Stimulated activated CD4-positive, alpha-beta T cell treated with anti-CD3 and anti-CD28 coated beads, TNF-alpha, amount 100 ng/mL, for 24 hours (primary cell): ENCODE results near the gene SLC28A3.

Experiments
- DNase-seq, 3 experiments: peaks; one replicate each; pipeline ENCODE4 v3.0.0-alpha.2; 2020; ENCODE audit warnings: low read depth in 3 of 3

The SLC28A3 gene

GRCh38 chr9:84339962-84340361 lies 596 bp downstream of the SLC28A3 start:
- DNase-seq: no peak

GRCh38 chr9:84339503-84339902 lies 1.1 kb downstream of the SLC28A3 start:
- no peak for DNase-seq

- DNase-seq: no peak
These were observed 1.8 kb downstream of the SLC28A3 start for GRCh38 chr9:84338792-84339191.

GRCh38 chr9:84337252-84337651 lies 3.3 kb downstream of the SLC28A3 start:
- no peak for DNase-seq

- no peak for DNase-seq
These were observed 9.3 kb downstream of the SLC28A3 start for GRCh38 chr9:84331119-84331809.

- no peak for DNase-seq
These were observed 10.3 kb downstream of the SLC28A3 start for GRCh38 chr9:84330246-84330645.

GRCh38 chr9:84327184-84327583 lies 13.4 kb downstream of the SLC28A3 start:
- DNase-seq: no peak

- no peak for DNase-seq
These were observed 15.1 kb downstream of the SLC28A3 start for GRCh38 chr9:84325347-84325973.

GRCh38 chr9:84324811-84325210 lies 15.7 kb downstream of the SLC28A3 start:
- DNase-seq: no peak

GRCh38 chr9:84323858-84324257 lies 16.7 kb downstream of the SLC28A3 start:
- no peak for DNase-seq

- DNase-seq: no peak
These were observed 17.7 kb downstream of the SLC28A3 start for GRCh38 chr9:84322828-84323227.

- no peak for DNase-seq
These were observed 20.3 kb downstream of the SLC28A3 start for GRCh38 chr9:84320231-84320630.

GRCh38 chr9:84319632-84320031 lies 20.9 kb downstream of the SLC28A3 start:
- DNase-seq: no peak

GRCh38 chr9:84318981-84319380 lies 21.6 kb downstream of the SLC28A3 start:
- DNase-seq: no peak

GRCh38 chr9:84317563-84317962 lies 23.0 kb downstream of the SLC28A3 start:
- DNase-seq: no peak

GRCh38 chr9:84315278-84315877 lies 25.2 kb downstream of the SLC28A3 start:
- peak; percentile 18 to 47 (median 22) for DNase-seq

- no peak for DNase-seq
These were observed 26.3 kb downstream of the SLC28A3 start for GRCh38 chr9:84314306-84314705.

- no peak for DNase-seq
These were observed 29.7 kb downstream of the SLC28A3 start for GRCh38 chr9:84310883-84311282.

- no peak for DNase-seq
These were observed 34.9 kb downstream of the SLC28A3 start for GRCh38 chr9:84305497-84306131.

GRCh38 chr9:84304166-84304565 lies 36.4 kb downstream of the SLC28A3 start:
- DNase-seq: no peak

GRCh38 chr9:84303061-84303460 lies 37.5 kb downstream of the SLC28A3 start:
- no peak for DNase-seq

- no peak for DNase-seq
These were observed 38.7 kb downstream of the SLC28A3 start for GRCh38 chr9:84301851-84302250.

- DNase-seq: no peak
These were observed 40.3 kb downstream of the SLC28A3 start for GRCh38 chr9:84300271-84300670.
